Bronchial epithelial cell (primary cell): Measurements from ENCODE around the gene ZNF451. TPM values are rescaled to one million over a fixed set of nuclear protein-coding genes. Genes with fewer than 3 reads are reported as not detected.

Experiments used
- DNase-seq: peaks from one replicate; pipeline ENCODE4 v3.0.0-alpha.2; 2010; ENCODE audit warnings: low read depth
- FAIRE-seq: peaks from 2 replicates; lab custom pipeline; 2011; peaks lifted over from hg19 to GRCh38; lab: Jason Lieb, UNC
- H3K27me3 ChIP-seq: 2 replicates; pipeline ENCODE4 v1.5.1; 2011; ENCODE audit warnings: low read length; ENCODE audit not compliant: control insufficient read depth, insufficient read depth
- H3K36me3 ChIP-seq: 2 replicates; pipeline ENCODE4 v1.5.1; 2011; ENCODE audit warnings: low read length; ENCODE audit not compliant: control insufficient read depth, insufficient read depth
- H3K4me3 ChIP-seq: 2 replicates; pipeline ENCODE4 v1.5.1; 2011; ENCODE audit warnings: mild to moderate bottlenecking, low read depth, low read length, control low read depth
- total RNA-seq: library from RNA; depleted of rRNA; stranded (reverse); fragments of >200 nt; gene quantifications from 2 replicates; pipeline ENCODE4 v1.2.1, GENCODE V29; 2014
- TF ChIP-seq, protein P1 (sequence below): IDR thresholded peaks from 2 replicates; pipeline ENCODE4 v1.5.1; 2011; ENCODE audit warnings: mild to moderate bottlenecking, moderate library complexity, low read length, control low read depth, inconsistent platforms; ENCODE audit not compliant: insufficient read depth, severe bottlenecking

ZNF451 gene
- total RNA-seq, 1 donor from 2014 or later = 51.6 TPM

DNA sequence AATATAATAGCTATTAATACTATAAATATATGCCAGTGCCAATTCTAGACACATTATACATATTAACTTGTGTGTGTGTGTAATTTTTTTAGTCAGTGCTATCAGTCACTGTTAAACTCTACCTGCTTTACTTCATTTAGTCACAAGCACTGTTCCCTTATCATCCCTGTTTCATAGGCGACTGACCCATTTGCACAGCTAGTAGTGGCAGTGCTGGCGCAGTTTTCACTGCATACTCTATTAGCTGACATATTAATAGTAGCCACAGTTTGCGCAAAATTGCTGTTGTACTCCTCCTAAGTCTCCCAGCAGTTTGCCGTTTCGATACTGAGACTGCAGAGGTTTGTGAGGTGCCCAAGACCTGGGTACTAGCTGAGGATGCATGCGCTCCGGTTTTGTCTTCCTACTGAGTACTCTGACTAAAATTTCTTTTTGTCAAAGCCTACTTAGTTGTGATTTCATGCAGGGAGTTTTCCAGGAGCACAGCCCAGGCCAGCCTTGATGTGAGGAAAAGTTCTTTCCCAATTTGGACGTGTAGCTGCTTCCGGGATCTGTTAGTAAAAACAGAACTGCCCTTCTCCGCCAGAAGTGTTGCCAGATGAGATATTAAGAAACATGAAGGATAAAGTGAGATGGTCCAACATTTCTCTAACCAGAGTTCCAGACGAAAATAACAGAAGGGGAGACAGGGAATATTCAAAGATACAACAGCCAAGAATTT, 87.7 kb downstream of the ZNF451 start:
- Histone ChIP-seq H3K36me3 (peaks cover 1% of the 10 kb centered on the region), H3K27me3 (no peaks in the 10 kb centered on the region), H3K4me3 (no peak overlapping the region)
- DNase-seq (no peak), FAIRE-seq (no peak)
- TF ChIP-seq, protein P1, sequence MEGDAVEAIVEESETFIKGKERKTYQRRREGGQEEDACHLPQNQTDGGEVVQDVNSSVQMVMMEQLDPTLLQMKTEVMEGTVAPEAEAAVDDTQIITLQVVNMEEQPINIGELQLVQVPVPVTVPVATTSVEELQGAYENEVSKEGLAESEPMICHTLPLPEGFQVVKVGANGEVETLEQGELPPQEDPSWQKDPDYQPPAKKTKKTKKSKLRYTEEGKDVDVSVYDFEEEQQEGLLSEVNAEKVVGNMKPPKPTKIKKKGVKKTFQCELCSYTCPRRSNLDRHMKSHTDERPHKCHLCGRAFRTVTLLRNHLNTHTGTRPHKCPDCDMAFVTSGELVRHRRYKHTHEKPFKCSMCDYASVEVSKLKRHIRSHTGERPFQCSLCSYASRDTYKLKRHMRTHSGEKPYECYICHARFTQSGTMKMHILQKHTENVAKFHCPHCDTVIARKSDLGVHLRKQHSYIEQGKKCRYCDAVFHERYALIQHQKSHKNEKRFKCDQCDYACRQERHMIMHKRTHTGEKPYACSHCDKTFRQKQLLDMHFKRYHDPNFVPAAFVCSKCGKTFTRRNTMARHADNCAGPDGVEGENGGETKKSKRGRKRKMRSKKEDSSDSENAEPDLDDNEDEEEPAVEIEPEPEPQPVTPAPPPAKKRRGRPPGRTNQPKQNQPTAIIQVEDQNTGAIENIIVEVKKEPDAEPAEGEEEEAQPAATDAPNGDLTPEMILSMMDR = no peak

DNA sequence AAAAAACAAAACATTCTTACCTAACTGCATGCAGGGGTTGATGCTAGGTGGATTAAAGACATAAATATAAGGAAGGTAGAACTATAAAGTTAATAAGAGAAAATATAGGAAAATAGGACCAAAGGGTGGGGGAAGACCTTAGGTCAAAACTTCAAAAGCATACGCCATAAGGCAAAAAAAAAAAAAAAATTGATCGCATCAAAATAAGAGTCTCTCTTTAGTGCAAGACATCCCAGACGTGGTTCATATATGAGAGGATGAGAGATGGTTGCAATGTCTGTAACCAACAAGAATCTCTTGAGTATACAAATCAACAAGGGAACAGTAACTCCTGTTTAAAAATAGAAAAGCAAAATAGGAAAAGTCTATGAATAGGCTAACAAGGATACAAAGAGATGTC, 90.6 kb downstream of the ZNF451 start:
- peaks cover 1% of the 10 kb centered on the region for H3K36me3 ChIP-seq
- H3K4me3 ChIP-seq = no peak overlapping the region
- no peak for DNase-seq
- TF ChIP-seq, protein P1 = no peak
- no peak for FAIRE-seq
- H3K27me3 ChIP-seq = no peaks in the 10 kb centered on the region

DNA sequence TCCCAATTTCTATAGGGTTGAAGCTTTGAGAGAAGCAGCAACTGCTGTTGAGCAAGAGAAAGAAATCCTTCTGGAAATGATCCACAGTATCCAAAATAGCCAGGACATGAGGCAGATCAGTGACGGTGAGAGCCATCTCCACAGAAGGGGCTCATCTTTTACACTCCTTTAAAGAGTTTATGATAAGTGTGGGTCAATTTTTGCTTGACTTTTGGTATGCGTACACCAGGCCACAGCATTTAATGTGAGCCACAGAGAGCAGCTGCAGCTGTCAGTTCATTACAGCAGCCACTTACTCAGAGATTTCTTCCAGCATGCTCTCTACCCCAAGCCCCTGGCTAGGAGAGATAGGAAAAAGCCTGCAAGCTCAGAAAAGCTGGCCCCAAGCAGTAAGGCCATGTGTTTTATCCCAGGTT, 92.0 kb downstream of the ZNF451 start:
- H3K36me3 ChIP-seq = peaks cover 1% of the 10 kb centered on the region
- TF ChIP-seq, protein P1 = no peak

DNA sequence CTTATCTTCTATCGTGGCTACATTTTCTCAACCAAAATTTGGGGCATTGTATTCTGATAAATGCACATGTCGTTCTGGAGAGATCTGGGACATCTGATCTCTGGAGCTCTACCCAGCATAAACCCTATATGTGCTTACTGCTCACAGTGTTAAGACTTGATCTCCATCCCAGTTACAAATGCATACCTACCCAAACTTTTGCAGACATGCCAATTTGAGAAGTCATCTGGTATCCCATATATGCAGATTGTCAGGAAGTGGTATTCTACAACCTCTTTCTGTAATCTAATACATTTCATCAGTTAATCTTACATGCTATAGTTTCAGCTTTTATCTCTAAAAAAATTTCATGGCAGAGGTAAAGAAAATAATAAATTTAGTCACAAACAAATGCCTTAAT, 93.3 kb downstream of the ZNF451 start:
- Histone ChIP-seq H3K4me3 (no peak overlapping the region), H3K27me3 (no peaks in the 10 kb centered on the region), H3K36me3 (peaks cover 1% of the 10 kb centered on the region)
- DNase-seq (no peak), FAIRE-seq (no peak)
- TF ChIP-seq, protein P1 = no peak

More for the DNA sequence above, 92.0 kb downstream of the ZNF451 start:
- DNase-seq (no peak), FAIRE-seq (no peak)
- Histone ChIP-seq H3K27me3 (no peaks in the 10 kb centered on the region), H3K4me3 (no peak overlapping the region)

DNA sequence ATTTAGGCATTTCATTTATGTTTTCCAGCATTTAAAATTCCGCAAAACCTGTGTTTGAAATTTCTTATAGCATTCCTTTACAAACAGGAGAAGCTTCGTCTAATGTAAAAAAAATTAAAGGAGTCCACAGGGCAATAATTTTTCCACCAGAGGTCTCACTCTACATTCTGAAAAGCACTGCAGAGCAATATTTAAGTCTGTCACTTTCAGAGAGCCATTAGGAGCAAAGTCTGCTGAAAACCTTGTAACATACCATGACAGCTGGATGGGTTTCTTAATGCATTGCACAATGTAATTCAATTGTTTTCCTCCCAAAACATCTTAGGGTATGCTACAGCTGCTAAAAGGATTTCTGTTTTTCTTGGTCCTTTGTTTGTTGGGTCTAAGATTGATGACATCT, 100.2 kb downstream of the ZNF451 start:
- TF ChIP-seq, protein P1 = peak; percentile 22
- no peak for FAIRE-seq
- Histone ChIP-seq H3K36me3 (peaks cover 3% of the 10 kb centered on the region), H3K27me3 (no peaks in the 10 kb centered on the region), H3K4me3 (no peak overlapping the region)
- peak; percentile 22 for DNase-seq

DNA sequence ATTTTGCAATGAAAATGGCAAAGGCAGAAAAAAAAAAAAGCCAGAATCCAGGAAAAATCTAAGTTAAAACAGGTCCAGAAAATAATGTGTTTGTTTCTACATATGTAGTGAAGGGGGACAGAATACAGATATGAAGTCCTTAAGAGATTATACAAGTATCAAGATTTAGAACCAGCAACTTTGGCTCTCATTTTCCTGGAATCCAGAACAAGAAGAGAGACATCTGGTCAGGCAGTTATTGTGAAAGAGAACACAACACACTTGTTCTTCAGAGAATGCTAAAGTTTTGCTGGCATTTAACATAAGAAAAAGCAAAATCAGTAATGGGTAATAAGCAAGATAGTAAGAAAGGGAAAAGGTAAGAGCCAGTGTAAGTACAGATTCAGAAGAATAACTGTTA, 103.2 kb downstream of the ZNF451 start:
- H3K36me3 ChIP-seq = peaks cover 3% of the 10 kb centered on the region
- TF ChIP-seq, protein P1 = no peak
- H3K4me3 ChIP-seq = no peak overlapping the region
- DNase-seq (no peak), FAIRE-seq (no peak)
- H3K27me3 ChIP-seq = no peaks in the 10 kb centered on the region
